ENCODE measurements around the gene ARHGEF3. TPM values are rescaled to one million over a fixed set of nuclear protein-coding genes. Genes with fewer than 3 reads are reported as not detected.
"Not testable (repeated sequence)": the region's sequence is repeated elsewhere in the genome, so short reads cannot be mapped to it uniquely, and the experiment has no call there.

ARHGEF3 gene
- total RNA-seq, 1 donor from 2014 or later: 4.2 TPM

DNA sequence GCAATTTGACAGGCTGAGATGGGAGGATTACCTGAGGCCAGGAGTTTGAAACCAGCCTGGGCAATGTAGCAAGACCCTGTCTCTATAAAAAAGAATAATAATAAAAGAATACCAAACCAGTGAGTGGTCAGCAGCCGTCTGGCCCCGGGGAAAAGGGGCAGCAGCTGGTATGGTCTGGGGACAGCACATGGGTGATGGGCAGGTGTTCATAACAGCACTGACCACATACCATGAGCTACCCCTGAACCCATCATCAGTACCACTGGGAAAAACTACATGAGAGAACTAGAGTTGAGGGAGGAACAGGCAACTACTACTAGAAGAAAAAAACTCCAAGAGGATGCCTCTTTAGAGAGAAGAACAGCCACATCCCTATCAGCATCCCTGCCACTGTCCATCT is 40.7 kb downstream of the ARHGEF3 start:
- no peak for DNase-seq (ENCODE audit: low read depth, low spot score)
- H3K9me3 Mint-ChIP-seq: peaks cover 4% of the 10 kb centered on the region
- no peak overlapping the region for H3K27ac Mint-ChIP-seq (ENCODE audit: unreplicated experiment)
- H3K27me3 Mint-ChIP-seq (ENCODE audit: low read depth): no peaks in the 10 kb centered on the region
- no peaks in the 10 kb centered on the region for H3K36me3 Mint-ChIP-seq (ENCODE audit: low read depth)
- TF ChIP-seq, protein P1, sequence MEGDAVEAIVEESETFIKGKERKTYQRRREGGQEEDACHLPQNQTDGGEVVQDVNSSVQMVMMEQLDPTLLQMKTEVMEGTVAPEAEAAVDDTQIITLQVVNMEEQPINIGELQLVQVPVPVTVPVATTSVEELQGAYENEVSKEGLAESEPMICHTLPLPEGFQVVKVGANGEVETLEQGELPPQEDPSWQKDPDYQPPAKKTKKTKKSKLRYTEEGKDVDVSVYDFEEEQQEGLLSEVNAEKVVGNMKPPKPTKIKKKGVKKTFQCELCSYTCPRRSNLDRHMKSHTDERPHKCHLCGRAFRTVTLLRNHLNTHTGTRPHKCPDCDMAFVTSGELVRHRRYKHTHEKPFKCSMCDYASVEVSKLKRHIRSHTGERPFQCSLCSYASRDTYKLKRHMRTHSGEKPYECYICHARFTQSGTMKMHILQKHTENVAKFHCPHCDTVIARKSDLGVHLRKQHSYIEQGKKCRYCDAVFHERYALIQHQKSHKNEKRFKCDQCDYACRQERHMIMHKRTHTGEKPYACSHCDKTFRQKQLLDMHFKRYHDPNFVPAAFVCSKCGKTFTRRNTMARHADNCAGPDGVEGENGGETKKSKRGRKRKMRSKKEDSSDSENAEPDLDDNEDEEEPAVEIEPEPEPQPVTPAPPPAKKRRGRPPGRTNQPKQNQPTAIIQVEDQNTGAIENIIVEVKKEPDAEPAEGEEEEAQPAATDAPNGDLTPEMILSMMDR (conservative IDR thresholded peaks at IDR 0.05): no peak
- peaks cover 7% of the 10 kb centered on the region for H3K4me1 Mint-ChIP-seq
- H3K4me3 Mint-ChIP-seq: no peak overlapping the region

DNA sequence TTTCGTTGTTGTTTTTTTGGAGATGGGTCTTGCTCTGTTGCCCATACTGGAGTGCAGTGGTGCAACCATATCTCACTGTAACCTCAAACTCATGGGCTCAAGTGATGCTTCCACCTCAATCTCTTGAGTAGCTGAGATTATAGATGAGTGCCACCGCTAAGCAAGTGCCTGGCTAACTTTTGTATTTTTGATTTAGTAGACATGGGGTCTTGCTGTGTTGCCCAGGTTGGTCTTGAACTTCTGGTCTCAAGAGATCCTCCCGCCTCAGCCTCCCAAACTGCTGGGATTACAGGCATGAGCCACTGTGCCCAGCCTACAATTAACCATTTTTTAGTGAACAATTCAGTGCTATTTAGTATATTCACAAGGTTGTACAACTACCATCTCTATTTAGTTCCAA is 42.2 kb downstream of the ARHGEF3 start:
- Mint-ChIP-seq H3K27me3 (ENCODE audit: low read depth) (no peaks in the 10 kb centered on the region), H3K4me3 (no peak overlapping the region), H3K9me3 (peaks cover 4% of the 10 kb centered on the region), H3K4me1 (peaks cover 12% of the 10 kb centered on the region), H3K36me3 (ENCODE audit: low read depth) (peaks cover 5% of the 10 kb centered on the region), H3K27ac (ENCODE audit: unreplicated experiment) (no peak overlapping the region)
- TF ChIP-seq, protein P1 (conservative IDR thresholded peaks at IDR 0.05): no peak
- DNase-seq (ENCODE audit: low read depth, low spot score): no peak

DNA sequence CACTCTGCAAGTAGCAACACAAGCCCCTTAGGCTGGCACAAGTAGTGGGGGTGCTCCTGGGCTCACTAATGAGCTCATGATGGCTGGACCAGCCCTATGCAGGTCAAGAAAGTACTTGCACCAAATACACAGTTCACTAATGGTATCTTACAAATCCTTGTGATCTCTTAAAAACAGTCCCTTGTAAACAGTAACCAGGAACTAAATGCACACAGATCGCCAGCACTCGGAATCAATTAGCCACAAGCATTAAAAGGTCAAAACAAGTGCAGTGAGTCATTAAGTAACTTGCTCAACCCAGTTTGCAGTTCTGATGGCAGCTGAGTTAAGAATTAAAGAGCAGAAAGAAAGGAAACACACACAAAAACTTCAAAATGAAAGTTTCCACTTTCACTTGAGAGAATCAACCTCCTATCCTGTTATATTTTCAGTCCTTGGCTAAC is 43.2 kb downstream of the ARHGEF3 start:
- Mint-ChIP-seq H3K36me3 (ENCODE audit: low read depth) (peaks cover 5% of the 10 kb centered on the region), H3K27me3 (ENCODE audit: low read depth) (no peaks in the 10 kb centered on the region), H3K27ac (ENCODE audit: unreplicated experiment) (no peak overlapping the region), H3K4me3 (no peak overlapping the region), H3K4me1 (peaks cover 12% of the 10 kb centered on the region), H3K9me3 (peaks cover 4% of the 10 kb centered on the region)
- TF ChIP-seq, protein P1 (conservative IDR thresholded peaks at IDR 0.05): no peak
- DNase-seq (ENCODE audit: low read depth, low spot score): no peak

DNA sequence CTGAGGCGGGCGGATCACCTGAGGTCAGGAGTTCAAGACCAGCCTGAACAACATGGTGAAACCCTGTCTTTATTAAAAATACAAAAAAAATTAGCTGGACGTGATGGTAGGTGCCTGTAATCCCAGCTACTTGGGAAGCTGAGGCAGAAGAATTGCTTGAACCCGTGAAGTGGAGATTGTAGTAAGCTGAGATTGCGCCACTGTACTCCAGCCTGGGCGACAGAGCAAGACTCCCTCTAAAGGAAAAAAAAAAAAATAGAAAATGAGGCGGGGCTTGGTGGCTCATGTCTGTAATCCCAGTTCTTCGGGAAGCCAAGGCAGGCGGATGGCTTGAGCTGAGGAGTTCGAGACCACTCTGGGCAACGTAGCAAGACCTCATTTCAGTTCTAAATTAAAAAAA is 43.7 kb downstream of the ARHGEF3 start:
- H3K4me3 Mint-ChIP-seq; DNase-seq (ENCODE audit: low read depth, low spot score); H3K36me3 Mint-ChIP-seq (ENCODE audit: low read depth); H3K27ac Mint-ChIP-seq (ENCODE audit: unreplicated experiment); H3K27me3 Mint-ChIP-seq (ENCODE audit: low read depth); H3K9me3 Mint-ChIP-seq: not testable (repeated sequence)
- H3K4me1 Mint-ChIP-seq: peaks cover 12% of the 10 kb centered on the region

DNA sequence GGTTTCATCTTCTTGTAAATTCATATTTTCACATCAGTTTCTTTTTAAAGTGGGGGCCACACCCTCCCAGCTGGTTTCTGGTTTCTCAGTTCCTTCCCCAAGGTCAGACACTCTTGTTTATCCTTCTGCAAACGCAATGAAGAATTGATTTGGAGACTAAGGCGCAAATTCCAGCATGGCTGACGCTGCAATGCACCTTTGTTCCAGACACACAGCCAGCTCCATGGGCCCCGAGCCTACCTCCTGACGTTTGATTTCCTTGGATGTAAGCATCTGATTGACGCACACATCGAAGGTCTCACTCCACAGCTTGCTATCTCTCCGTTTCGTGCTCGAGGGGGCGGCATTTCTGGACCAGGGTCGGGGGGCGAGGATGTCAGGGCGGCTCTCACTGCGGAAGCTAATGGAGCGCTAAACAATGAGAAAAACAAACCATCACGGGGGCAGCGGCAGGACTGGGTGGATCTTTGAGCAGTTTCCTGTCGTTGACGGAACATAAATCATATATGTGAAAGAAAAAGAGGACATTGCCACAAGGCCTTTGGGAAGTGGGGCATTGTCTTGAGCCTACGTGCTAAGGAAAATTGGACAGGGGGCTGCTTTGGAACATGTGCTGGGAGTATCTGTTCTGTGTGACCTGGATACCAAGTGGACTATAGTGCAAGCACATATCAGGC is 46.9 kb downstream of the ARHGEF3 start:
- Mint-ChIP-seq H3K27me3 (ENCODE audit: low read depth) (no peaks in the 10 kb centered on the region), H3K4me1 (peaks cover 20% of the 10 kb centered on the region), H3K4me3 (no peak overlapping the region), H3K36me3 (ENCODE audit: low read depth) (peaks cover 13% of the 10 kb centered on the region), H3K27ac (ENCODE audit: unreplicated experiment) (peak overlapping the region; percentile 73), H3K9me3 (peaks cover 8% of the 10 kb centered on the region)
- no peak for DNase-seq (ENCODE audit: low read depth, low spot score)
- TF ChIP-seq, protein P1 (conservative IDR thresholded peaks at IDR 0.05): no peak

DNA sequence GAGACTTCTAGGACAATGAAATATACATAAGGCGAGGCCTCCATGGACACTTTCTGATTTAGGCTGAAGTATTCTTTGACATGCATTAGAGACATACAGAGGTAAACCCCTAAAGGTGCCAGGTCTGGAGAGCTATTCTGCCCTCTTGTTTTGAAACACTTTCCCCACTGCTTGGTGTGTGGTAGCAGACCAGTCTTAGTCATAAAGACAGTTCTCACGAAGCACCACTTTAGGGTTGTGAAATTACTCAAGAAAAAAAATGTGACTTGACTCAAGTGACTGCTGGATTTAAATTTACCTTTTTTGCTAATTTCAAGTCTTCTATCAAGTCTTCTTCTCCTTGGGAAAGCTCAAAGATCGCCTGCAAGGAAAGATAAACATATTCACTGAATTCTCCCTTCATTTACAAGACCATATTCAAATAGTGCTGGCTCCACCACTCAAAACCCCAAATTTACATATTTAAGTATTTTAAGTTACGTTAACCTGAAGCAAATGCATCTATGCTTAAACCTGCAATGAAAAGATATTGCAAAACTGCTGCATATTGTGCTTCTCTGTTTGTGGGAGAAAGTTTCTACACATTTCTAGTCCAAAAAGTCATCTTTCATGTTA is 48.4 kb downstream of the ARHGEF3 start:
- Mint-ChIP-seq H3K27ac (ENCODE audit: unreplicated experiment) (no peak overlapping the region), H3K27me3 (ENCODE audit: low read depth) (no peaks in the 10 kb centered on the region), H3K4me3 (no peak overlapping the region), H3K4me1 (peaks cover 28% of the 10 kb centered on the region), H3K36me3 (ENCODE audit: low read depth) (peaks cover 13% of the 10 kb centered on the region), H3K9me3 (peaks cover 8% of the 10 kb centered on the region)
- no peak for DNase-seq (ENCODE audit: low read depth, low spot score)
- TF ChIP-seq, protein P1 (conservative IDR thresholded peaks at IDR 0.05): no peak

Data from neural crest cell (in vitro differentiated cells).